Neural cell (in vitro differentiated cells): ENCODE results near the gene HAS3. TPM values are rescaled to one million over a fixed set of nuclear protein-coding genes. Genes with fewer than 3 reads are reported as not detected.
"Not testable (repeated sequence)": the region's sequence is repeated elsewhere in the genome, so short reads cannot be mapped to it uniquely, and the experiment has no call there.

Experiments used
- H2AFZ ChIP-seq: fragments of 200-600, 300-800 bp; sonication (generic), shearing (Covaris generic); 2 replicates; pipeline ENCODE4 v1.6.0; 2014; ENCODE audit warnings: low read depth, mild to moderate bottlenecking, antibody characterized with exemption, low read length, moderate library complexity
- H3F3A ChIP-seq: fragments of 200-600 bp; shearing (Covaris generic); 2 replicates; pipeline ENCODE4 v1.6.1; 2016; ENCODE audit warnings: mild to moderate bottlenecking, moderate library complexity, mixed read lengths, antibody characterized with exemption, low read length; ENCODE audit not compliant: insufficient read depth, poor library complexity, severe bottlenecking
- H3K27ac ChIP-seq: fragments of 200-600, 300-800 bp; sonication (generic), shearing (Covaris generic); 2 replicates; pipeline ENCODE4 v1.5.1; 2014; ENCODE audit warnings: mild to moderate bottlenecking, low read length, moderate library complexity
- H3K27me3 ChIP-seq: fragments of 300-800, 200-600 bp; sonication (generic), shearing (Covaris generic); 2 replicates; pipeline ENCODE4 v1.6.0; 2014; ENCODE audit warnings: mild to moderate bottlenecking, low read depth, low read length, moderate library complexity; ENCODE audit not compliant: insufficient read depth
- H3K36me3 ChIP-seq: fragments of 300-800, 200-600 bp; sonication (generic), shearing (Covaris generic); 2 replicates; pipeline ENCODE4 v1.5.1; 2014; ENCODE audit warnings: mild to moderate bottlenecking, antibody characterized with exemption, low read length, moderate library complexity; ENCODE audit not compliant: insufficient read depth
- H3K4me2 ChIP-seq: fragments of 300-800, 200-600 bp; sonication (generic), shearing (Covaris generic); 2 replicates; pipeline ENCODE4 v1.6.0; 2014; ENCODE audit warnings: mild to moderate bottlenecking, low read length
- H3K4me3 ChIP-seq: fragments of 300-800, 200-600 bp; sonication (generic), shearing (Covaris generic); 2 replicates; pipeline ENCODE4 v1.5.1; 2014; ENCODE audit warnings: mild to moderate bottlenecking, low read length, moderate library complexity
- H3K79me2 ChIP-seq: fragments of 200-600 bp; shearing (Covaris generic); replicated peaks from 2 replicates; pipeline ENCODE4 v1.6.0; 2014; ENCODE audit warnings: mild to moderate bottlenecking, low read length, moderate library complexity; ENCODE audit not compliant: insufficient read depth
- H3K9ac ChIP-seq: fragments of 300-800, 200-600 bp; sonication (generic), shearing (Covaris generic); 2 replicates; pipeline ENCODE4 v1.6.1; 2016; ENCODE audit warnings: mild to moderate bottlenecking, low read length, mixed read lengths
- H3K9me2 ChIP-seq: fragments of 200-600 bp; shearing (Covaris generic); 2 replicates; pipeline ENCODE4 v1.6.1; 2016; ENCODE audit warnings: mild to moderate bottlenecking, low read length, mixed read lengths; ENCODE audit not compliant: insufficient read depth
- H3K9me3 ChIP-seq: fragments of 200-600, 300-800 bp; sonication (generic), shearing (Covaris generic); 2 replicates; pipeline ENCODE4 v1.6.1; 2016; ENCODE audit warnings: mild to moderate bottlenecking, mixed run types, low read length, moderate library complexity, mixed read lengths
- H4K20me1 ChIP-seq: fragments of 200-600 bp; shearing (Covaris generic); 2 replicates; pipeline ENCODE4 v1.6.1; 2016; ENCODE audit warnings: mild to moderate bottlenecking, mixed run types; ENCODE audit not compliant: insufficient read depth
- EP300 ChIP-seq: fragments of 450-650 bp; conservative IDR thresholded peaks from 2 replicates; pipeline ENCODE4 v1.6.1; 2014; ENCODE audit warnings: antibody characterized with exemption, mild to moderate bottlenecking, moderate library complexity; ENCODE audit not compliant: poor library complexity, severe bottlenecking
- MXI1 ChIP-seq: fragments of 450-650 bp; conservative IDR thresholded peaks from 2 replicates; pipeline ENCODE4 v1.6.1; 2014; ENCODE audit warnings: antibody characterized with exemption, mild to moderate bottlenecking; ENCODE audit not compliant: poor library complexity, severe bottlenecking
- POLR2AphosphoS5 ChIP-seq: IDR thresholded peaks from 2 replicates; pipeline ENCODE4 v1.6.1; 2012
- RAD21 ChIP-seq: fragments of 450-650 bp; conservative IDR thresholded peaks from 2 replicates; pipeline ENCODE4 v1.6.1; 2014; ENCODE audit warnings: antibody characterized with exemption, mild to moderate bottlenecking, moderate library complexity
- REST ChIP-seq: IDR thresholded peaks from 2 replicates; pipeline ENCODE4 v1.6.1; 2012; ENCODE audit warnings: borderline replicate concordance
- SMC3 ChIP-seq: fragments of 450-650 bp; conservative IDR thresholded peaks from 2 replicates; pipeline ENCODE4 v1.6.1; 2014; ENCODE audit warnings: antibody characterized with exemption, mild to moderate bottlenecking, moderate library complexity; ENCODE audit not compliant: poor library complexity
- TAF1 ChIP-seq: IDR thresholded peaks from 2 replicates; pipeline ENCODE4 v1.6.1; 2012; ENCODE audit warnings: low read depth
- polyA plus RNA-seq: library from polyadenylated mRNA; depleted of rRNA; stranded (reverse); fragments of >200 nt; gene quantifications from 2 replicates; pipeline ENCODE4 v1.2.3, GENCODE V29; 2014
- TF ChIP-seq, protein P1 (sequence below): fragments of 450-650 bp; IDR thresholded peaks from 2 replicates; pipeline ENCODE4 v1.5.1; 2014; ENCODE audit warnings: antibody characterized with exemption, mild to moderate bottlenecking, moderate library complexity; ENCODE audit not compliant: poor library complexity, severe bottlenecking

Gene HAS3
- polyA plus RNA-seq, 1 donor from 2014 or later, result 12.5 TPM

DNA sequence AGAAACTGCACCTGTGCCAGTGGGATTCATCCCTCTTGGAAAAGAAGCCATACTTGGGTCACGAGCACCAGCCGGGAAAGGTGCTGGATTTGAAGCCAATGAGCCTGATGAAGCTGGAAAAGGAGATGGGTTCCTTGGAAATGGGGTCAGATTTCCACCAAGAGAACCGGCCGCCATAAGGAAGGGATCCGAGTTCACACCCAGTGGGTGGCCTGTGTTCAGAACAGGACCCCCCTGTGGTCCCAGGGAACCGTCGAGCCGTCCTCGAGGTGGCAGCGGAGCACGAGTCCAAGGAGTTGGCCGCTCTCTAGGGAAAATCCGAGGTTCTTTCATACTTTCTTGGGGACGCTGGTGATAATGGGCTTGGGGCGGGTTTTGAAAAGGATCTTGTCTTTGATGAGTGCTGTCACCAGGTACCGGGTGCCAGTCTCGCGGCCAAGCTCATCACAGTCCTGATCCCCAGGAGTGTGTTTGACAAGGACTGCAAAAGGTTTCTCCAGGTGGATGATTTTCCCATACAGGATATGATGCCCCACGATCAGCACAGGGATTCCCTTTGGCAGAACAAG, 14.7 kb downstream of the HAS3 start:
- Histone ChIP-seq H3K9ac (no peak overlapping the region), H3K79me2 (peaks cover 11% of the 10 kb centered on the region), H3K36me3 (peaks cover 8% of the 10 kb centered on the region), H3F3A (no peaks in the 10 kb centered on the region), H2AFZ (no peak overlapping the region), H3K27ac (no peak overlapping the region), H4K20me1 (no peaks in the 10 kb centered on the region), H3K9me2 (no peaks in the 10 kb centered on the region), H3K9me3 (no peaks in the 10 kb centered on the region), H3K4me2 (no peak overlapping the region), H3K4me3 (no peak overlapping the region), H3K27me3 (no peaks in the 10 kb centered on the region)
- no peak for TF ChIP-seq POLR2AphosphoS5
- no peak for TF ChIP-seq RAD21
- TF ChIP-seq, protein P1, sequence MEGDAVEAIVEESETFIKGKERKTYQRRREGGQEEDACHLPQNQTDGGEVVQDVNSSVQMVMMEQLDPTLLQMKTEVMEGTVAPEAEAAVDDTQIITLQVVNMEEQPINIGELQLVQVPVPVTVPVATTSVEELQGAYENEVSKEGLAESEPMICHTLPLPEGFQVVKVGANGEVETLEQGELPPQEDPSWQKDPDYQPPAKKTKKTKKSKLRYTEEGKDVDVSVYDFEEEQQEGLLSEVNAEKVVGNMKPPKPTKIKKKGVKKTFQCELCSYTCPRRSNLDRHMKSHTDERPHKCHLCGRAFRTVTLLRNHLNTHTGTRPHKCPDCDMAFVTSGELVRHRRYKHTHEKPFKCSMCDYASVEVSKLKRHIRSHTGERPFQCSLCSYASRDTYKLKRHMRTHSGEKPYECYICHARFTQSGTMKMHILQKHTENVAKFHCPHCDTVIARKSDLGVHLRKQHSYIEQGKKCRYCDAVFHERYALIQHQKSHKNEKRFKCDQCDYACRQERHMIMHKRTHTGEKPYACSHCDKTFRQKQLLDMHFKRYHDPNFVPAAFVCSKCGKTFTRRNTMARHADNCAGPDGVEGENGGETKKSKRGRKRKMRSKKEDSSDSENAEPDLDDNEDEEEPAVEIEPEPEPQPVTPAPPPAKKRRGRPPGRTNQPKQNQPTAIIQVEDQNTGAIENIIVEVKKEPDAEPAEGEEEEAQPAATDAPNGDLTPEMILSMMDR, result no peak
- TF ChIP-seq TAF1, result no peak
- no peak for TF ChIP-seq REST
- no peak for TF ChIP-seq MXI1
- TF ChIP-seq SMC3, result no peak
- TF ChIP-seq EP300, result no peak

DNA sequence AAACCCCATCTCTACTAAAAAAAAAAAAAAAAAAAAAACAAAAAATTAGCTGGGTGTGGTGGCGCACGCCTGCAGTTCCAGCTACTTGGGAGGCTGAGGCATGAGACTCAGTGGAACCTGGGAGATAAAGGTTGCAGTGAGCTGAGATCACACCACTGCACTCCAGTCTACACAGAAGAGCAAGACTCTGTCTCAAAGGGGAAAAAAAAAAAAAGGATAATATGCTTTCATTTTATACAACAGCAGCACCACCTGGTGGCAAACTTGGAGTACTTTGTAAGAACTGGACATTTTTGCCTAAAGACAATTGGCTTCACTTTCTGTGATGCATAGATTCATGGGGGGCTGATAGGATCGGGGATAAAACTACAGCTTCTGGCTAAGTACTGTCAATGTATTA, 18.5 kb downstream of the HAS3 start:
- no peak overlapping the region for H3K4me3 ChIP-seq
- no peaks in the 10 kb centered on the region for H3K9me3 ChIP-seq
- TF ChIP-seq REST (no peak), SMC3 (peak; percentile 97), RAD21 (peak; percentile 93), TAF1 (no peak)
- TF ChIP-seq, protein P1, result peak; percentile 91
- H3K79me2 ChIP-seq, result peaks cover 11% of the 10 kb centered on the region
- H3K9me2 ChIP-seq, result no peaks in the 10 kb centered on the region
- no peaks in the 10 kb centered on the region for H3K27me3 ChIP-seq
- H3K36me3 ChIP-seq, result no peaks in the 10 kb centered on the region
- no peak overlapping the region for H3K9ac ChIP-seq
- no peak overlapping the region for H3K4me2 ChIP-seq
- no peaks in the 10 kb centered on the region for H3F3A ChIP-seq
- no peak overlapping the region for H2AFZ ChIP-seq
- H4K20me1 ChIP-seq, result no peaks in the 10 kb centered on the region
- no peak overlapping the region for H3K27ac ChIP-seq

DNA sequence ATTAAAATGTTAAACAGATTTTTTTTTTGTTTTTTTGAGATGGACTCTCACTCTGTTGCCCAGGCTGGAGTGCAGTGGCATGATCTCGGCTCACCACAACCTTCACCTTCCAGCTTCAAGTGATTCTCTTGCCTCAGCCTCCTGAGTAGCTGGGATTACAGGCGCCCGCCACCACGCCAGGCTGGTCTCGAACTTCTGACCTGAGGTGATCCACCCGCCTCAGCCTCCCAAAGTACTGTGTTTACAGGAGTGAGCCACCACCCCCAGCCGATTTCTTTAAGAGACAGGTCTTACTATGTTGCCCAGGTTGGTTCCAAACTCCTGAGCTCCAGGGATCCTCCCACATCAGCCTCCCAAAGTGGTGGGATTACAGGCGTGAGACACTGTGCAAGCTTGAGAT, 19.0 kb downstream of the HAS3 start:
- not testable (repeated sequence) for H3K27me3 ChIP-seq, H3K9me3 ChIP-seq, H4K20me1 ChIP-seq, H3K9ac ChIP-seq, H3F3A ChIP-seq, H2AFZ ChIP-seq, H3K9me2 ChIP-seq, H3K4me2 ChIP-seq, H3K27ac ChIP-seq, H3K4me3 ChIP-seq, H3K36me3 ChIP-seq
- H3K79me2 ChIP-seq, result peaks cover 13% of the 10 kb centered on the region

- peaks cover 19% of the 10 kb centered on the region for H3K79me2 ChIP-seq
- not testable (repeated sequence) for H3K4me3 ChIP-seq, H3K27me3 ChIP-seq, H3K9ac ChIP-seq, H3K9me2 ChIP-seq, H3K9me3 ChIP-seq, H4K20me1 ChIP-seq, H3K36me3 ChIP-seq, H2AFZ ChIP-seq, H3K4me2 ChIP-seq, H3F3A ChIP-seq, H3K27ac ChIP-seq
Measured at GRCh38 chr16:69124961-69125360, 19.5 kb downstream of the HAS3 start.
